Measurements from ENCODE around the gene ZFAND4.

Gene ZFAND4

DNA sequence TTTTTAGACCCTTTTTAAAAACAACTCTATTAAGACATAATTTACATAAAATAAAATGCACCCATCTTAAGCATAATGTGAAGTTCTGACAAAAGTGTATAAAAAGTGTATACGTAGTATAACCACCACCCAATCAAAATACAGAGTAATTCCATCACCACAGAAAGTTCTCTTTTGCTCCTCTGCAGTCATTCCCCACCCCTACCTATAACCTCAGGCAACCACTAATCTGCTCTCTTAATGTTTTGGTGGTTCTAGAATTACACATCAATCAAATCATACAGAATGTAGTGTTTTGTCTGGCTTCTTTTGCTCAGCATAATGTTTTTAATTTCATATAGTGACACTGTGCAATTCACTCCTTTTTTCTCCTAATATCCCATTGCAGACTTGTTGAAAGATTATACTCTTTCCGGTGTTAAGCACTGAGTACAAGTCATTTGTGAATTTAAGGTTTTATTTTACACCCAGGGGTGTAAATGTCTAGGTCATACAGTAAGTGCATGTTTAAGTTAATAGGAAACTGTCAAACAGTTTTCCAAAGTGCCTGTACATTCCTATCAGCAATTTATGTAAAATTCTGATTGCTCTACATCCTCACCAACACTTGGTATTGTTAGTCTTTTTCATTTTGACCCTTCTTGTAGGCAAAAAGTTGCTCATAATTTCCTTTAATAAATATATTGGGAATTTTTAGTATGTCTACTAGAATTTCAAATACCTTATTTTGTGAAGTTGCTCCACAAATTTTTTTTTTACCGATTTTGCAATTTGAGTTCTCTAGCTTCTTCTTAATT, 86.3 kb downstream of the ZFAND4 start:
- TF ChIP-seq FOXM1 (IDR thresholded peaks at IDR 0.05; ENCODE audit: borderline replicate concordance, low read depth) (no peak), YY1 (IDR thresholded peaks at IDR 0.05; ENCODE audit: low read depth) (no peak), RAD21 (IDR thresholded peaks at IDR 0.05; ENCODE audit: low read depth) (no peak), TCF12 (IDR thresholded peaks at IDR 0.05; ENCODE audit: low read depth) (no peak), MAX (IDR thresholded peaks at IDR 0.05) (no peak), ZBTB7A (IDR thresholded peaks at IDR 0.05; ENCODE audit: low read depth) (no peak), CREB1 (IDR thresholded peaks at IDR 0.05; ENCODE audit: low read depth) (no peak), TEAD4 (IDR thresholded peaks at IDR 0.05) (no peak), USF1 (IDR thresholded peaks at IDR 0.05) (no peak), EGR1 (IDR thresholded peaks at IDR 0.05) (no peak), TAF1 (IDR thresholded peaks at IDR 0.05; ENCODE audit: low read depth) (no peak), CEBPB (IDR thresholded peaks at IDR 0.05) (no peak), EP300 (IDR thresholded peaks at IDR 0.05; ENCODE audit: borderline replicate concordance) (no peak), NFIC (IDR thresholded peaks at IDR 0.05) (no peak)
- TF ChIP-seq, protein P1, sequence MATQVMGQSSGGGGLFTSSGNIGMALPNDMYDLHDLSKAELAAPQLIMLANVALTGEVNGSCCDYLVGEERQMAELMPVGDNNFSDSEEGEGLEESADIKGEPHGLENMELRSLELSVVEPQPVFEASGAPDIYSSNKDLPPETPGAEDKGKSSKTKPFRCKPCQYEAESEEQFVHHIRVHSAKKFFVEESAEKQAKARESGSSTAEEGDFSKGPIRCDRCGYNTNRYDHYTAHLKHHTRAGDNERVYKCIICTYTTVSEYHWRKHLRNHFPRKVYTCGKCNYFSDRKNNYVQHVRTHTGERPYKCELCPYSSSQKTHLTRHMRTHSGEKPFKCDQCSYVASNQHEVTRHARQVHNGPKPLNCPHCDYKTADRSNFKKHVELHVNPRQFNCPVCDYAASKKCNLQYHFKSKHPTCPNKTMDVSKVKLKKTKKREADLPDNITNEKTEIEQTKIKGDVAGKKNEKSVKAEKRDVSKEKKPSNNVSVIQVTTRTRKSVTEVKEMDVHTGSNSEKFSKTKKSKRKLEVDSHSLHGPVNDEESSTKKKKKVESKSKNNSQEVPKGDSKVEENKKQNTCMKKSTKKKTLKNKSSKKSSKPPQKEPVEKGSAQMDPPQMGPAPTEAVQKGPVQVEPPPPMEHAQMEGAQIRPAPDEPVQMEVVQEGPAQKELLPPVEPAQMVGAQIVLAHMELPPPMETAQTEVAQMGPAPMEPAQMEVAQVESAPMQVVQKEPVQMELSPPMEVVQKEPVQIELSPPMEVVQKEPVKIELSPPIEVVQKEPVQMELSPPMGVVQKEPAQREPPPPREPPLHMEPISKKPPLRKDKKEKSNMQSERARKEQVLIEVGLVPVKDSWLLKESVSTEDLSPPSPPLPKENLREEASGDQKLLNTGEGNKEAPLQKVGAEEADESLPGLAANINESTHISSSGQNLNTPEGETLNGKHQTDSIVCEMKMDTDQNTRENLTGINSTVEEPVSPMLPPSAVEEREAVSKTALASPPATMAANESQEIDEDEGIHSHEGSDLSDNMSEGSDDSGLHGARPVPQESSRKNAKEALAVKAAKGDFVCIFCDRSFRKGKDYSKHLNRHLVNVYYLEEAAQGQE (IDR thresholded peaks at IDR 0.05; ENCODE audit: low read depth): no peak

DNA sequence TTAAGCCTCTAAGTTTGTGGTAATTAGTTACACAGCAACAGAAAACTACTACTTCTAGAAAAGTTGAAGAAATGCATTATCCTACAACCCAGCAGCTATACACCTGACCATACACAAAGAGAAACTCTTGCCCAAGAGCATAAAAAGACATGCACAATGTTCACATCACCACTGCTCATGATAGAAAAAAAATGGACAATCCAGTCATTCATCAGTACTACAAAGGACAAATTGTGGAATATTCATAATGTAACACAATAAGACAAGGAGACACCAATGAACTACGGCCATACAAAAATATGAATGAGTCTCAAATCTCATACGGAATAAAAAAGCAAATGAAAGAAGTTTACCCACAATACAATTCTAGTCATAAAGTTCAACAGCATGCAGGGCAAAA, 87.4 kb downstream of the ZFAND4 start:
- TF ChIP-seq, protein P1 (IDR thresholded peaks at IDR 0.05; ENCODE audit: low read depth): no peak
- TF ChIP-seq EP300 (IDR thresholded peaks at IDR 0.05; ENCODE audit: borderline replicate concordance): no peak
- no peak for TF ChIP-seq TCF12 (IDR thresholded peaks at IDR 0.05; ENCODE audit: low read depth)
- TF ChIP-seq TEAD4 (IDR thresholded peaks at IDR 0.05): no peak
- TF ChIP-seq CREB1 (IDR thresholded peaks at IDR 0.05; ENCODE audit: low read depth): no peak
- no peak for TF ChIP-seq ZBTB7A (IDR thresholded peaks at IDR 0.05; ENCODE audit: low read depth)
- no peak for TF ChIP-seq TAF1 (IDR thresholded peaks at IDR 0.05; ENCODE audit: low read depth)
- no peak for TF ChIP-seq YY1 (IDR thresholded peaks at IDR 0.05; ENCODE audit: low read depth)

DNA sequence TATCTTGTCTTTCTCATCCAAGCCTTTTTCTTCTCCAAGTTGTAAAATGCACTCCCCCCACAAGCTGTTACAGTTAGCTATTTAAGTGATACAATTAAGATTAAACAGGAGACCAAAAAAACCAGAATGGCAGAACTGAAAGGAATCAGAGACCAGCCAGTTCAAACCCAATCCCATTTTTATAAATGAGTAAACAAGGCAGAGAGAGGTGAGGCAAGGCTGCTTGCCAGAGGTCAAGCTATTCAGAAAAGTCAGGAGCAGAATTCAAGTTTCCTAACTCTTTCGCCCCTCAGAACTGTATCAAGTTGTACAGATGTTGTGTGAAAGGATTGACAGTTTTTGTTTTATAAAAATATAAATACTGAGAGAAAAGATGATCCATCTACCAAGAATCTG, 90.2 kb downstream of the ZFAND4 start:
- TF ChIP-seq YY1 (IDR thresholded peaks at IDR 0.05; ENCODE audit: low read depth) (no peak), TEAD4 (IDR thresholded peaks at IDR 0.05) (no peak), USF1 (IDR thresholded peaks at IDR 0.05) (no peak), EP300 (IDR thresholded peaks at IDR 0.05; ENCODE audit: borderline replicate concordance) (no peak), NFIC (IDR thresholded peaks at IDR 0.05) (no peak), CEBPB (IDR thresholded peaks at IDR 0.05) (no peak), TAF1 (IDR thresholded peaks at IDR 0.05; ENCODE audit: low read depth) (no peak), TCF12 (IDR thresholded peaks at IDR 0.05; ENCODE audit: low read depth) (no peak), MAX (IDR thresholded peaks at IDR 0.05) (no peak), ZBTB7A (IDR thresholded peaks at IDR 0.05; ENCODE audit: low read depth) (no peak), RAD21 (IDR thresholded peaks at IDR 0.05; ENCODE audit: low read depth) (no peak), CREB1 (IDR thresholded peaks at IDR 0.05; ENCODE audit: low read depth) (no peak), FOXM1 (IDR thresholded peaks at IDR 0.05; ENCODE audit: borderline replicate concordance, low read depth) (no peak), EGR1 (IDR thresholded peaks at IDR 0.05) (no peak)
- TF ChIP-seq, protein P1 (IDR thresholded peaks at IDR 0.05; ENCODE audit: low read depth): no peak

Data from Ishikawa (cell line).